ENCODE results near the gene LTB4R2.

DNA sequence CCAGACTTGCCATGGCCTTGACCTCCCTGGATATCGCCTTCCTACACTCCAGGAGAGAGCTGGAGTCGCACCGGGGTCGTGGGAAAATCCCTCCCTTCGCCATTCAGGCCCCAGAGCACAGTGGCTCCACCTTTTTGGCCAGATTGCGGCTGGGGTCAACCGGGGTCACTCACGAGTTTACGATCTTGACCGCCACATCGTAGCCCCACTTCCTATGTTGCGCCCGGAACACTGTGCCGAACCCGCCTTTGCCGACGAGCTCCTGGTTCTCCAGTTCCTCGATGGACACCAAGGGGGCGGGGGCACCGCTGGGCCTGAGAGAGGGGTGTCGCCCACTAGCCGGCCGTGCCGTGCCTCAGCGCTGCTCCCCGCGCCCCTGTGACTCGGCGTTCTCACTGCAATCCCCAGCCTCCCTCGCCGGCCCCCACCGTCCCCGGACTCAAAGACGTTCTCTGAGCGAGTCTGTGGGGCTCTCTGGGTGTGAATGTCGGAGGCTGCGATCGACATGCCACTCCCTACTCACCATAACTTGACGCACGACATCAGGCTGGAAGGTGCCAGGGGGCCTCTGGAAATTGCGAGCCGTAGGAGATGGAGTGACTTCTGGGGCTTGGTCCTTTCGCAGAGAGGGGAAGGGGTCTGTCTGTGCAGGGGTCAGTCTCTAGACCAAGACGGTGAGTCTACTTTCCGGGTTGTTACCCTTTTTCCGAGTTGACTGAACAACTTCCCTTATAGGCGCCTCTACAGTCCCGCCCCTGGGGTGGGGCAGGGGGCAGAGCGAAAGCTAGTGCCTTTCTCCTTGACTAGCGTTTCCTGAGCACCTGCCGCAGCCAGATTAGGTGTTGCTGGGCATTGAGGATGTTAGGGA is 29.6 kb downstream of the LTB4R2 start, which contains the start of gene RIPK3:
- TF ChIP-seq CTCF (IDR thresholded peaks at IDR 0.05) (no peak), POLR2A (IDR thresholded peaks at IDR 0.05) (no peak)

All from suprapubic skin (tissue), 3 donors.